ENCODE data around the gene PACSIN3. TPM values are rescaled to one million over a fixed set of nuclear protein-coding genes. Genes with fewer than 3 reads are reported as not detected.

The PACSIN3 gene
- total and polyA plus RNA-seq, 2 of the 13 experiments (the other 11 are each of a cell fraction or from before 2014, with no cell fraction given): 47.9 to 93.3 TPM

GRCh38 chr11:47186700-47187695 is 764 bp upstream of the PACSIN3 start (continued):
- TF ChIP-seq ZNF407 (CRISPR knock-in tag; IDR thresholded peaks at IDR 0.05; ENCODE audit: not compliant biosample characterization): no peak
- TF ChIP-seq ZNF652 (CRISPR knock-in tag; IDR thresholded peaks at IDR 0.05; ENCODE audit: borderline replicate concordance, low read depth): no peak
- TF ChIP-seq NFE2L2 (IDR thresholded peaks at IDR 0.05; ENCODE audit: low read length): no peak
- no peak for TF ChIP-seq ZFP82 (CRISPR knock-in tag; IDR thresholded peaks at IDR 0.05; ENCODE audit: borderline replicate concordance)
- TF ChIP-seq, protein P1, sequence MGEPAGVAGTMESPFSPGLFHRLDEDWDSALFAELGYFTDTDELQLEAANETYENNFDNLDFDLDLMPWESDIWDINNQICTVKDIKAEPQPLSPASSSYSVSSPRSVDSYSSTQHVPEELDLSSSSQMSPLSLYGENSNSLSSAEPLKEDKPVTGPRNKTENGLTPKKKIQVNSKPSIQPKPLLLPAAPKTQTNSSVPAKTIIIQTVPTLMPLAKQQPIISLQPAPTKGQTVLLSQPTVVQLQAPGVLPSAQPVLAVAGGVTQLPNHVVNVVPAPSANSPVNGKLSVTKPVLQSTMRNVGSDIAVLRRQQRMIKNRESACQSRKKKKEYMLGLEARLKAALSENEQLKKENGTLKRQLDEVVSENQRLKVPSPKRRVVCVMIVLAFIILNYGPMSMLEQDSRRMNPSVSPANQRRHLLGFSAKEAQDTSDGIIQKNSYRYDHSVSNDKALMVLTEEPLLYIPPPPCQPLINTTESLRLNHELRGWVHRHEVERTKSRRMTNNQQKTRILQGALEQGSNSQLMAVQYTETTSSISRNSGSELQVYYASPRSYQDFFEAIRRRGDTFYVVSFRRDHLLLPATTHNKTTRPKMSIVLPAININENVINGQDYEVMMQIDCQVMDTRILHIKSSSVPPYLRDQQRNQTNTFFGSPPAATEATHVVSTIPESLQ (CRISPR knock-in tag; conservative IDR thresholded peaks at IDR 0.05): no peak
- TF ChIP-seq POGZ (CRISPR knock-in tag; IDR thresholded peaks at IDR 0.05): peak; percentile 27; the same call in 1 of the 2 replicates
- TF ChIP-seq ZSCAN31 (CRISPR knock-in tag; IDR thresholded peaks at IDR 0.05; ENCODE audit: low read depth): peak; percentile 47; the same call in 1 of the 2 replicates
- TF ChIP-seq, protein P2, sequence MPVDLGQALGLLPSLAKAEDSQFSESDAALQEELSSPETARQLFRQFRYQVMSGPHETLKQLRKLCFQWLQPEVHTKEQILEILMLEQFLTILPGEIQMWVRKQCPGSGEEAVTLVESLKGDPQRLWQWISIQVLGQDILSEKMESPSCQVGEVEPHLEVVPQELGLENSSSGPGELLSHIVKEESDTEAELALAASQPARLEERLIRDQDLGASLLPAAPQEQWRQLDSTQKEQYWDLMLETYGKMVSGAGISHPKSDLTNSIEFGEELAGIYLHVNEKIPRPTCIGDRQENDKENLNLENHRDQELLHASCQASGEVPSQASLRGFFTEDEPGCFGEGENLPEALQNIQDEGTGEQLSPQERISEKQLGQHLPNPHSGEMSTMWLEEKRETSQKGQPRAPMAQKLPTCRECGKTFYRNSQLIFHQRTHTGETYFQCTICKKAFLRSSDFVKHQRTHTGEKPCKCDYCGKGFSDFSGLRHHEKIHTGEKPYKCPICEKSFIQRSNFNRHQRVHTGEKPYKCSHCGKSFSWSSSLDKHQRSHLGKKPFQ (CRISPR knock-in tag; IDR thresholded peaks at IDR 0.05; ENCODE audit: insufficient replicate concordance): no peak
- TF ChIP-seq ZIK1 (CRISPR knock-in tag; IDR thresholded peaks at IDR 0.05; ENCODE audit: borderline replicate concordance, low read depth): no peak; the same call in 1 of the 2 replicates
- no peak for TF ChIP-seq ZSCAN12 (CRISPR knock-in tag; IDR thresholded peaks at IDR 0.05)
- TF ChIP-seq TERF1 (CRISPR knock-in tag; IDR thresholded peaks at IDR 0.05): no peak
- TF ChIP-seq DPF2 (CRISPR knock-in tag; IDR thresholded peaks at IDR 0.05; ENCODE audit: borderline replicate concordance, low read depth): no peak
- TF ChIP-seq SMC3 (IDR thresholded peaks at IDR 0.05; ENCODE audit: low read length): no peak
- TF ChIP-seq NFYB (CRISPR knock-in tag; IDR thresholded peaks at IDR 0.05): no peak
- peak; percentile 78; the same call in 1 of the 2 replicates for TF ChIP-seq ZNF605 (CRISPR knock-in tag; IDR thresholded peaks at IDR 0.05)
